ENCODE data around the gene EPYC. TPM values are rescaled to one million over a fixed set of nuclear protein-coding genes. Genes with fewer than 3 reads are reported as not detected.

Gene EPYC
- total RNA-seq, 1 experiment from 2014 or later: not detected

- TF ChIP-seq CTCF (conservative IDR thresholded peaks at IDR 0.05; ENCODE audit: low read depth, low read length) (no peak), EZH2 (IDR thresholded peaks at IDR 0.05; ENCODE audit: borderline replicate concordance, low read depth, low read length, poor library complexity, severe bottlenecking) (no peak)
- BruUV-seq (replicated peaks): no TSS peak
- CTCF ChIA-PET: no interaction called here
- Histone ChIP-seq H3K4me1 (ENCODE audit: insufficient read depth, low read length, poor library complexity, severe bottlenecking) (no peaks in the 10 kb centered on the region), H3K9me3 (ENCODE audit: low read depth, low read length, poor library complexity, severe bottlenecking) (no peaks in the 10 kb centered on the region), H3K27ac (ENCODE audit: low read depth, low read length, poor library complexity, severe bottlenecking) (no peak overlapping the region), H3K4me3 (ENCODE audit: low read depth, low read length, poor library complexity, severe bottlenecking) (no peak overlapping the region), H3K36me3 (ENCODE audit: insufficient read depth, low read length, poor library complexity, severe bottlenecking) (no peaks in the 10 kb centered on the region), H3K27me3 (replicated peaks; ENCODE audit: insufficient read depth, low read depth, low read length, poor library complexity) (no peaks in the 10 kb centered on the region)
- intact Hi-C loops (cut with micrococcal nuclease; ENCODE audit: unreplicated experiment): no loop called here
- POLR2A ChIA-PET (ENCODE audit: low non-redundant PET): no interaction called here
- DNase-seq (ENCODE audit: low spot score): no peak
Observed at GRCh38 chr12:91019455-91019854, 14.7 kb upstream of the EPYC start.

GRCh38 chr12:91017511-91018263 is 12.9 kb upstream of the EPYC start:
- no peak for DNase-seq (ENCODE audit: low spot score)
- no peak for TF ChIP-seq EZH2 (IDR thresholded peaks at IDR 0.05; ENCODE audit: borderline replicate concordance, low read depth, low read length, poor library complexity, severe bottlenecking)
- no peak for TF ChIP-seq CTCF (conservative IDR thresholded peaks at IDR 0.05; ENCODE audit: low read depth, low read length)
- ChIA-PET POLR2A (ENCODE audit: low non-redundant PET) (no interaction called here), CTCF (no interaction called here)
- BruUV-seq (replicated peaks): no TSS peak
- no peaks in the 10 kb centered on the region for H3K9me3 ChIP-seq (ENCODE audit: low read depth, low read length, poor library complexity, severe bottlenecking)
- no peaks in the 10 kb centered on the region for H3K36me3 ChIP-seq (ENCODE audit: insufficient read depth, low read length, poor library complexity, severe bottlenecking)
- no peak overlapping the region for H3K27ac ChIP-seq (ENCODE audit: low read depth, low read length, poor library complexity, severe bottlenecking)
- no peaks in the 10 kb centered on the region for H3K4me1 ChIP-seq (ENCODE audit: insufficient read depth, low read length, poor library complexity, severe bottlenecking)
- no peak overlapping the region for H3K4me3 ChIP-seq (ENCODE audit: low read depth, low read length, poor library complexity, severe bottlenecking)
- H3K27me3 ChIP-seq (replicated peaks; ENCODE audit: insufficient read depth, low read depth, low read length, poor library complexity): no peaks in the 10 kb centered on the region
- intact Hi-C loops (cut with micrococcal nuclease; ENCODE audit: unreplicated experiment): no loop called here

- CTCF ChIA-PET: no interaction called here
- no peak overlapping the region for H3K4me3 ChIP-seq (ENCODE audit: low read depth, low read length, poor library complexity, severe bottlenecking)
- intact Hi-C loops (cut with micrococcal nuclease; ENCODE audit: unreplicated experiment): no loop called here
- no peaks in the 10 kb centered on the region for H3K9me3 ChIP-seq (ENCODE audit: low read depth, low read length, poor library complexity, severe bottlenecking)
- H3K27me3 ChIP-seq (replicated peaks; ENCODE audit: insufficient read depth, low read depth, low read length, poor library complexity): no peaks in the 10 kb centered on the region
- DNase-seq (ENCODE audit: low spot score): no peak
- POLR2A ChIA-PET (ENCODE audit: low non-redundant PET): no interaction called here
- H3K4me1 ChIP-seq (ENCODE audit: insufficient read depth, low read length, poor library complexity, severe bottlenecking): no peaks in the 10 kb centered on the region
- H3K36me3 ChIP-seq (ENCODE audit: insufficient read depth, low read length, poor library complexity, severe bottlenecking): no peaks in the 10 kb centered on the region
- no peak overlapping the region for H3K27ac ChIP-seq (ENCODE audit: low read depth, low read length, poor library complexity, severe bottlenecking)
- TF ChIP-seq EZH2 (IDR thresholded peaks at IDR 0.05; ENCODE audit: borderline replicate concordance, low read depth, low read length, poor library complexity, severe bottlenecking) (no peak), CTCF (conservative IDR thresholded peaks at IDR 0.05; ENCODE audit: low read depth, low read length) (no peak)
- no TSS peak for BruUV-seq (replicated peaks)
Observed at GRCh38 chr12:91017043-91017442, 12.3 kb upstream of the EPYC start.
